Activated naive CD8-positive, alpha-beta T cell treated with anti-CD3 and anti-CD28 coated beads, Interleukin-2, amount 50 U/mL, for 16 hours (primary cell): Measurements from ENCODE around the gene NRG3.

Source experiments
- DNase-seq: peaks from one replicate; pipeline ENCODE4 v3.0.0-alpha.2; 2020; ENCODE audit warnings: low read depth, low spot score

NRG3 gene

GRCh38 chr10:81882011-81882410 lies 7.0 kb downstream of the NRG3 start:
- no peak for DNase-seq

GRCh38 chr10:81884856-81885255 lies 9.9 kb downstream of the NRG3 start:
- DNase-seq: no peak

- DNase-seq: no peak
Observed at GRCh38 chr10:81885491-81885890, 10.5 kb downstream of the NRG3 start.

GRCh38 chr10:81886939-81887338 lies 11.9 kb downstream of the NRG3 start:
- DNase-seq: no peak

- DNase-seq: no peak
Observed at GRCh38 chr10:81889181-81889769, 14.3 kb downstream of the NRG3 start.

- no peak for DNase-seq
Observed at GRCh38 chr10:81894616-81895015, 19.6 kb downstream of the NRG3 start.

- DNase-seq: no peak
Observed at GRCh38 chr10:81898518-81898917, 23.5 kb downstream of the NRG3 start.

- no peak for DNase-seq
Observed at GRCh38 chr10:81900989-81901388, 26.0 kb downstream of the NRG3 start.

GRCh38 chr10:81903472-81903871 lies 28.5 kb downstream of the NRG3 start:
- DNase-seq: no peak

- no peak for DNase-seq
Observed at GRCh38 chr10:81905161-81905560, 30.2 kb downstream of the NRG3 start.

- no peak for DNase-seq
Observed at GRCh38 chr10:81909453-81909852, 34.5 kb downstream of the NRG3 start.

GRCh38 chr10:81911328-81911727 lies 36.3 kb downstream of the NRG3 start:
- no peak for DNase-seq

GRCh38 chr10:81914736-81915503 lies 39.9 kb downstream of the NRG3 start:
- no peak for DNase-seq

GRCh38 chr10:81915504-81915897 lies 40.5 kb downstream of the NRG3 start:
- DNase-seq: no peak

- DNase-seq: no peak
Observed at GRCh38 chr10:81917666-81918065, 42.7 kb downstream of the NRG3 start.

- DNase-seq: no peak
Observed at GRCh38 chr10:81918766-81919165, 43.8 kb downstream of the NRG3 start.

- no peak for DNase-seq
Observed at GRCh38 chr10:81920213-81920829, 45.3 kb downstream of the NRG3 start.

GRCh38 chr10:81928119-81928518 lies 53.1 kb downstream of the NRG3 start:
- DNase-seq: no peak

GRCh38 chr10:81943583-81943982 lies 68.6 kb downstream of the NRG3 start:
- no peak for DNase-seq

GRCh38 chr10:81944609-81945008 lies 69.6 kb downstream of the NRG3 start:
- DNase-seq: no peak

GRCh38 chr10:81949283-81949682 lies 74.3 kb downstream of the NRG3 start:
- DNase-seq: no peak

GRCh38 chr10:81950358-81950757 lies 75.4 kb downstream of the NRG3 start:
- no peak for DNase-seq

GRCh38 chr10:81953420-81953819 lies 78.4 kb downstream of the NRG3 start:
- no peak for DNase-seq
